Tibial artery (tissue), 4 donors: ENCODE data around the gene FOXS1.
A peak's percentile ranks its signal among the peaks of the same experiment; 100 is the strongest.

Source experiments
- DNase-seq, 2 donors: peaks; one replicate each; pipeline ENCODE4 v3.0.0-alpha.2; 2019
- H3K27ac ChIP-seq, 2 donors: fragments of 200-600 bp; sonication (generic) in 1 of 2; 1 replicate in 1 of 2; 2 replicates in 1 of 2; pipeline ENCODE4 v1.5.1; 2018 to 2019; ENCODE audit warnings: mild to moderate bottlenecking in 1 of 2
- H3K27me3 ChIP-seq, 2 donors: fragments of 200-600 bp; sonication (generic) in 1 of 2; one replicate each; pipeline versions ENCODE4 v1.5.1 to v1.6.0; 2016 to 2019
- H3K36me3 ChIP-seq, 3 donors: fragments of 200-600 bp; sonication (generic) in 2 of 3; one replicate each; pipeline ENCODE4 v1.5.1; 2016 to 2019; ENCODE audit warnings: mild to moderate bottlenecking in 2 of 3
- H3K4me1 ChIP-seq, 4 donors: fragments of 200-600 bp; sonication (generic) in 2 of 4; 1 replicate in 3 of 4; 2 replicates in 1 of 4; pipeline ENCODE4 v1.5.1; 2016 to 2019
- H3K4me3 ChIP-seq, 2 donors: fragments of 200-600 bp; sonication (generic) in 1 of 2; 1 replicate in 1 of 2; 2 replicates in 1 of 2; pipeline ENCODE4 v1.5.1; 2018 to 2019; ENCODE audit warnings: mild to moderate bottlenecking in 2 of 2
- H3K9me3 ChIP-seq, 3 donors: fragments of 200-600 bp; sonication (generic) in 1 of 3; one replicate each; pipeline ENCODE4 v1.5.1; 2016 to 2019
- intact Hi-C: fragments of 100-400 bp; cut with DNase I; formaldehyde crosslinking; loops from one replicate; pipeline ENCODE4 v1.15.0; 2023; ENCODE audit warnings: low total_unique reads
- TF ChIP-seq, protein P1 (sequence below), 2 experiments: fragments of 200-600 bp in 1 of 2; fragments of 450-650 bp in 1 of 2; IDR thresholded peaks; one replicate each; pipeline ENCODE4 v1.5.1; 2017 to 2019; ENCODE audit warnings: antibody characterized with exemption in 2 of 2, mild to moderate bottlenecking in 1 of 2, moderate library complexity in 1 of 2

Gene FOXS1

DNA sequence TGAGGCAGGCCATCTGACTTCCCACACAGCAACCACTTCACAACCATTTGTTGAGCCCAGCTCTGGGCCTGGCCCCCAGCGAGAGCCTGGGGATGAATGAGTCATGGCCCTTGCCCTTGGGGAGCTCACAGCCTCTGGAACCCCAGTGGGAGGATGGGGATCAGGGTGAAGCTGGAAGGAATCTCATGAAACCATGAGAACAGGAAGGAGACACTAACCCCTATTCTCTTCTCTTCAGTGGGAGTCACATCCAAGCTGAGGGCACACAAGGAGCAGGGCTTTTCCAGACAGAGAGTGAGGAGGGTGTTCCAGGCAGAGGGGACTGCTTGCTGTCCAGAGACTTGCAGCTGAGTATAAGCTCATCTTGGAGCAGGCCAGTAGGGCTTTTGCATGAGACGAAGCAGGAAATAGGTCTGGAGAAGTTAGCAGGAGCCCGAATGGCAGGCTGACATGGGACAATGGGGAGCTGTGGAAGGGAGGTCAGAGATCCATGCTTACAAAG lies 7.5 kb downstream of the FOXS1 start:
- H3K4me1 ChIP-seq, result peaks cover 8 to 87% (median 70%) of the 10 kb centered on the region in 4 donors
- DNase-seq, result no peak
- H3K27me3 ChIP-seq, result no peaks in the 10 kb centered on the region
- no peaks in the 10 kb centered on the region for H3K9me3 ChIP-seq
- no peaks in the 10 kb centered on the region for H3K36me3 ChIP-seq
- TF ChIP-seq, protein P1, sequence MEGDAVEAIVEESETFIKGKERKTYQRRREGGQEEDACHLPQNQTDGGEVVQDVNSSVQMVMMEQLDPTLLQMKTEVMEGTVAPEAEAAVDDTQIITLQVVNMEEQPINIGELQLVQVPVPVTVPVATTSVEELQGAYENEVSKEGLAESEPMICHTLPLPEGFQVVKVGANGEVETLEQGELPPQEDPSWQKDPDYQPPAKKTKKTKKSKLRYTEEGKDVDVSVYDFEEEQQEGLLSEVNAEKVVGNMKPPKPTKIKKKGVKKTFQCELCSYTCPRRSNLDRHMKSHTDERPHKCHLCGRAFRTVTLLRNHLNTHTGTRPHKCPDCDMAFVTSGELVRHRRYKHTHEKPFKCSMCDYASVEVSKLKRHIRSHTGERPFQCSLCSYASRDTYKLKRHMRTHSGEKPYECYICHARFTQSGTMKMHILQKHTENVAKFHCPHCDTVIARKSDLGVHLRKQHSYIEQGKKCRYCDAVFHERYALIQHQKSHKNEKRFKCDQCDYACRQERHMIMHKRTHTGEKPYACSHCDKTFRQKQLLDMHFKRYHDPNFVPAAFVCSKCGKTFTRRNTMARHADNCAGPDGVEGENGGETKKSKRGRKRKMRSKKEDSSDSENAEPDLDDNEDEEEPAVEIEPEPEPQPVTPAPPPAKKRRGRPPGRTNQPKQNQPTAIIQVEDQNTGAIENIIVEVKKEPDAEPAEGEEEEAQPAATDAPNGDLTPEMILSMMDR (IDR thresholded peaks at IDR 0.05), result no peak
- intact Hi-C loops, result no loop called here
- peak overlapping the region; percentile 17 to 92 for H3K27ac ChIP-seq
- no peak overlapping the region for H3K4me3 ChIP-seq

DNA sequence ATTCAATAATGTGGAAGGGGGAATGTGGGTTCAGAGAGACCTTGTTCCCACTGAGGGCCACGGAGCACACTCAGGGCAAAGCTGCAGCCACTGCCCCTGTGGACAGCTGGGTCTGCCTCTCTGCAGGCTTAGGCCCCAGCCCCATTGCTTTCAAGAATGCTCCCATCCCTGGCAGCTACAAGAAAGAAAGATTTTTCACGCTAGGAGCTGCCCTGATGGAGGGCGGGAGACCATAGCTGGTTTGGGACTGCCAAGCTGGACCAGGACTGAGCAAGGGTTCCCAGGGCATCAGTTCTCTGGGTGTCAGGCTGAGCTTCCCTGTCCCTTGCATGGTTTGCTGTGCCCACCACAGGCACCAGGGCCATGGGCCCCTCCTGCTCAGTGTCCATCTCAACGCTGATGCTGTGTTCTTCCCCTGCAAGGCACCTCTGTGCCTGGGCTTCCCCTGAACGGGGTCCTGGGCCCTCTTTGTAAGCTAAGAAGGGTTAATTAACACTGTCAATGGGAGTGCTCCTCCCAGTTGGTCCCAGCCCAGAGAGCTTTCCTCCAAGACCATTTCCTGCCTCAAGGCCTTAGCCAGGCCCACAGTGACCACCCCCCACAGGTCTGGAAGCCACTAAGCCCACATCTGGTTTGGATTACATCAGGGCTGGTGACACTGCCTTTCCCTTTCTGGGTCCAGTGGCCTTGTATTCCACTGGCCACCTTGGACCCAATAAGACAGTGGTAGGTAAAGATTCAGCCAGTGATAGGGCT lies 8.4 kb downstream of the FOXS1 start:
- DNase-seq, result no peak

DNA sequence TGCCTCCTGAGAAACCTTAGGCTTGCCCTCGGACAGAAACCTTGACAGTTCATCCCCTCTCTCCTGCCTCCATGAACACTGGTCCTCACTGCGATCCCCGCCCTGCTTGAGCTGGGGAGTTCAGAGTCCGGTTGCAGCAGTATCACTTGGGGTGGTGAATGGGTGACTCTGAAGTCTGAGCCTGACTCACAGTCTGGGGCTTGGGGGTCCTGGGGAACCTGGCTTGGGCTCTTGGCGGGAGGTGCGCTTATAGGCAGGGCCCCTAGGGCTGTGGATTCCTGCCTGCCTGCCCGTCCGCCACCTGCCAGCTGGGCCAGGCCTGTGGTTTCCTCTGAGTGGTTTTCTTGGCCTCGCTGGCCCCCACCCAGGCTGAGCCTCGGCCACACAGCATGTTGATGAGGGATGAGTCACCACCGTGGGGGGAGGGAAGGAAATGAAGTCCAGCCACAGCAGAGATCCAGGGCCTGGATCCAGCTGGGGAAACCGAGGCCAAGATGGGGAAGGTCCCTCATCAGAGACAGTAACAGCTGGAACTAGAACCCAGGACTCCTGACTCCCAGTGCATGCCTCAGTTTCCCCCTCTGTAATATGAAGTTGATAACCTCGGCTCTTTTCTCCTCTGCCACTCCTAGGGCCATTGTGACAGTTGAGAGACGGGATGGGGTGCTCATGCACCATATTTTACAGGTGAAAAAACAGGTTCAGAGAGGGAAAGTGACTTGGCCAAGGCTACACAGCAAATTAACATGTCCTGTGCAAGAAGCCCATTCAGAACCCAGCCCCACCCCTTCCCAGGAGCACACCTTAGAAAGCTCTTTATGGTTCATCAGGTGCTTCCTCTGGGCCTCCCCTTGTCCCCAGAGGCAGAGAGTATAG lies 9.2 kb downstream of the FOXS1 start:
- H3K4me3 ChIP-seq, result no peak overlapping the region
- H3K9me3 ChIP-seq, result no peaks in the 10 kb centered on the region
- H3K4me1 ChIP-seq, result peaks cover 8 to 70% (median 54%) of the 10 kb centered on the region in 4 donors
- H3K27me3 ChIP-seq, result no peaks in the 10 kb centered on the region
- TF ChIP-seq, protein P1 (IDR thresholded peaks at IDR 0.05), result peak in 1 of 2 experiments; percentile 23
- intact Hi-C loops, result no loop called here
- H3K36me3 ChIP-seq, result no peaks in the 10 kb centered on the region
- peak overlapping the region; percentile 67 to 92 for H3K27ac ChIP-seq
- peak; percentile 92 to 96 for DNase-seq

More for the DNA sequence above, 8.4 kb downstream of the FOXS1 start:
- no peaks in the 10 kb centered on the region for H3K36me3 ChIP-seq
- no peaks in the 10 kb centered on the region for H3K9me3 ChIP-seq
- intact Hi-C loops, result no loop called here
- no peaks in the 10 kb centered on the region for H3K27me3 ChIP-seq
- TF ChIP-seq, protein P1 (IDR thresholded peaks at IDR 0.05), result no peak
- peak overlapping the region; percentile 67 to 92 for H3K27ac ChIP-seq
- H3K4me1 ChIP-seq, result peaks cover 8 to 78% (median 62%) of the 10 kb centered on the region in 4 donors
- no peak overlapping the region for H3K4me3 ChIP-seq

DNA sequence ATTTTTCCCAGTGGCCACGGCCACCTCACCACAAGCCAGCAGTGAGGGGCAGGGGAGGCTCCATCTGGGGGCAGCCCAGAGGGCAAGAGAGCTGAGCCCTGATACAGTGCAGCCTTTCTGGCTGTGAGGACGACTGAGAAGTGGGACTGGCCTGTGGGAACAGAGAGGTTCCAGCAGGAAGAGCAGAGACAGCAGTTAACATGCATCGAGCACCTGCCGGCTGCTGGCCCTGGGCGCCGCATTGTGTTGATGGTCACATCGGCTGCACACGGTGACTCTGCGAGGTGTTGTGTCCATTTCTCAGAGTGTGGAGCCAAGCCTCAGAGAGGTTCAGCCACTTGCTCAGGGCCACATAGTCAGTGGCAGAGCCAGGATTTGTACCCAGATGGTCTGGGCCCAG lies 9.8 kb downstream of the FOXS1 start:
- no peaks in the 10 kb centered on the region for H3K36me3 ChIP-seq
- intact Hi-C loops, result no loop called here
- peak overlapping the region; percentile 67 to 92 for H3K27ac ChIP-seq
- TF ChIP-seq, protein P1 (IDR thresholded peaks at IDR 0.05), result no peak
- H3K9me3 ChIP-seq, result no peaks in the 10 kb centered on the region
- no peak overlapping the region for H3K4me3 ChIP-seq
- DNase-seq, result no peak
- no peaks in the 10 kb centered on the region for H3K27me3 ChIP-seq
- peaks cover 8 to 63% (median 47%) of the 10 kb centered on the region in 4 donors for H3K4me1 ChIP-seq

DNA sequence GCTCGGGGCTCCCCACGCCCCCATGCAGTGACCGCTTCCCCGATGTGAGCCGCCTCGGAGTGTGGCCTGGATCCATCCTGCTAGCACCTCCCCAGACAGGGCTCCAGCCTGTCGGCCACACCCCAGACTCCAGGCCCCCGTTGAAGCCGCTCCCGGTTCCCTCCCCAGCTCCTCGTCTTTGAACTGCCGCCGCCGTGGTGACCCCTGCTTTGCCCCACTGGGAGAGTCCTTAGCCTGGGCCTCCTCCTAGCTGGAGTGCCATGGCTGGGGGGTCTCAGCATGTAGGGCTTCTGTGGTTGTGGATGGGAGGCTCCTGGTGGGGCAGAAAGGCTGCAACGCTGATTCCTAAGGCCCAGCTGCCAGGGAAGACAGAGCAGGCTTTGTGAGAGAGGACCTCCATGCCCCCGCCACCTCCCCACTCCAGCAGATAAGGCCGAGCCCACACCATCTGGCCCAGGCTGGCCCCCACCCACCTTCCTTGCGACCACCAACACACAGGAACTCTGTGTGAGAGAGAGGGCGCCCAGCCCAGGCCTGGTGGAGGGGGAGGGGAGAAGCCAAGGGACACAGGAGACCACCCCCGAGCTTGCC lies 11.4 kb downstream of the FOXS1 start:
- intact Hi-C loops, result loop anchor here (5.0 kb wide), 1 partner anchor 193 kb away; no protein-coding TSS in a partner anchor
- no peaks in the 10 kb centered on the region for H3K9me3 ChIP-seq
- no peaks in the 10 kb centered on the region for H3K36me3 ChIP-seq
- peak overlapping the region in 1 of 2 donors; percentile 92 for H3K27ac ChIP-seq
- no peaks in the 10 kb centered on the region for H3K27me3 ChIP-seq
- DNase-seq, result no peak
- H3K4me1 ChIP-seq, result peaks cover 8 to 48% (median 37%) of the 10 kb centered on the region in 4 donors
- H3K4me3 ChIP-seq, result no peak overlapping the region
- TF ChIP-seq, protein P1 (IDR thresholded peaks at IDR 0.05), result no peak
